Neural crest cell (in vitro differentiated cells): ENCODE data around the gene MAPK13. TPM values are rescaled to one million over a fixed set of nuclear protein-coding genes. Genes with fewer than 3 reads are reported as not detected.

Source experiments
- DNase-seq: peaks from one replicate; pipeline ENCODE4 v3.0.0; 2021; ENCODE audit warnings: low read depth, mixed read lengths, low spot score
- H3K27ac Mint-ChIP-seq: one replicate; pipeline ENCODE4 v1.8.0; 2021; ENCODE audit warnings: mild to moderate bottlenecking, mixed read lengths; ENCODE audit not compliant: unreplicated experiment
- H3K27me3 Mint-ChIP-seq: 2 replicates; pipeline ENCODE4 v1.8.0; 2021; ENCODE audit warnings: low read depth, mild to moderate bottlenecking, mixed read lengths
- H3K36me3 Mint-ChIP-seq: 2 replicates; pipeline ENCODE4 v1.8.0; 2021; ENCODE audit warnings: low read depth, mild to moderate bottlenecking, mixed read lengths
- H3K4me1 Mint-ChIP-seq: 2 replicates; pipeline ENCODE4 v1.8.0; 2021; ENCODE audit warnings: mixed read lengths
- H3K4me3 Mint-ChIP-seq: one replicate; pipeline ENCODE4 v1.8.0; 2021; ENCODE audit warnings: mild to moderate bottlenecking, mixed read lengths
- H3K9me3 Mint-ChIP-seq: 2 replicates; pipeline ENCODE4 v1.8.0; 2021; ENCODE audit warnings: mixed read lengths
- CTCF ChIP-seq: fragments of 200-600 bp; sonication (generic); conservative IDR thresholded peaks from 2 replicates; pipeline ENCODE4 v1.5.0; 2021; ENCODE audit warnings: antibody characterized with exemption, mild to moderate bottlenecking
- total RNA-seq: library from RNA; stranded (reverse); gene quantifications from 2 replicates; pipeline ENCODE4 v1.2.1, GENCODE V29; 2021

MAPK13 gene
- total RNA-seq, 1 donor from 2014 or later, result 2.0 TPM

GRCh38 chr6:36110050-36110449 is 20.3 kb upstream of the MAPK13 start:
- Mint-ChIP-seq H3K36me3 (peaks cover 5% of the 10 kb centered on the region), H3K27me3 (no peaks in the 10 kb centered on the region), H3K27ac (no peak overlapping the region), H3K4me1 (no peaks in the 10 kb centered on the region), H3K9me3 (no peaks in the 10 kb centered on the region), H3K4me3 (no peak overlapping the region)
- TF ChIP-seq CTCF, result no peak
- no peak for DNase-seq

- H3K27me3 Mint-ChIP-seq, result no peaks in the 10 kb centered on the region
- peaks cover 5% of the 10 kb centered on the region for H3K36me3 Mint-ChIP-seq
- no peak for TF ChIP-seq CTCF
- no peaks in the 10 kb centered on the region for H3K4me1 Mint-ChIP-seq
- DNase-seq, result no peak
- H3K27ac Mint-ChIP-seq, result no peak overlapping the region
- H3K4me3 Mint-ChIP-seq, result no peak overlapping the region
- H3K9me3 Mint-ChIP-seq, result no peaks in the 10 kb centered on the region
These were observed 19.4 kb upstream of the MAPK13 start for GRCh38 chr6:36110863-36111262.

- Mint-ChIP-seq H3K4me1 (no peaks in the 10 kb centered on the region), H3K27me3 (no peaks in the 10 kb centered on the region), H3K9me3 (no peaks in the 10 kb centered on the region), H3K36me3 (peaks cover 5% of the 10 kb centered on the region), H3K4me3 (no peak overlapping the region), H3K27ac (no peak overlapping the region)
- TF ChIP-seq CTCF, result no peak
- DNase-seq, result no peak
These were observed 18.8 kb upstream of the MAPK13 start for GRCh38 chr6:36111526-36111925.

- H3K36me3 Mint-ChIP-seq, result peaks cover under 1% of the 10 kb centered on the region
- no peak overlapping the region for H3K4me3 Mint-ChIP-seq
- no peak for TF ChIP-seq CTCF
- H3K9me3 Mint-ChIP-seq, result no peaks in the 10 kb centered on the region
- H3K27me3 Mint-ChIP-seq, result no peaks in the 10 kb centered on the region
- no peaks in the 10 kb centered on the region for H3K4me1 Mint-ChIP-seq
- no peak overlapping the region for H3K27ac Mint-ChIP-seq
- no peak for DNase-seq
These were observed 17.3 kb upstream of the MAPK13 start for GRCh38 chr6:36113049-36113448.

- H3K4me1 Mint-ChIP-seq, result no peaks in the 10 kb centered on the region
- H3K27ac Mint-ChIP-seq, result no peak overlapping the region
- H3K9me3 Mint-ChIP-seq, result no peaks in the 10 kb centered on the region
- no peak for TF ChIP-seq CTCF
- no peaks in the 10 kb centered on the region for H3K36me3 Mint-ChIP-seq
- no peak for DNase-seq
- no peaks in the 10 kb centered on the region for H3K27me3 Mint-ChIP-seq
- no peak overlapping the region for H3K4me3 Mint-ChIP-seq
These were observed 16.6 kb upstream of the MAPK13 start for GRCh38 chr6:36113703-36114102.

- no peak overlapping the region for H3K27ac Mint-ChIP-seq
These were observed 15.4 kb upstream of the MAPK13 start for GRCh38 chr6:36114798-36115408.

More at GRCh38 chr6:36114798-36115408, 15.4 kb upstream of the MAPK13 start:
- Mint-ChIP-seq H3K4me3 (no peak overlapping the region), H3K36me3 (no peaks in the 10 kb centered on the region), H3K27me3 (no peaks in the 10 kb centered on the region), H3K9me3 (no peaks in the 10 kb centered on the region), H3K4me1 (no peaks in the 10 kb centered on the region)
- no peak for TF ChIP-seq CTCF
- DNase-seq, result no peak
